GM19035 (cell line): ENCODE results near the gene DLGAP1.

Experiments
- ATAC-seq: cut with Tn5 transposase; IDR thresholded peaks from one replicate; pipeline ENCODE4 v1.9.1; 2021; ENCODE audit not compliant: unreplicated experiment

Gene DLGAP1

GRCh38 chr18:3793111-3793510, 662.0 kb downstream of the DLGAP1 start:
- ATAC-seq = no peak

GRCh38 chr18:3792711-3793110, 662.4 kb downstream of the DLGAP1 start:
- ATAC-seq = no peak

- ATAC-seq = no peak
Observed at GRCh38 chr18:3791238-3791637, 663.9 kb downstream of the DLGAP1 start.

- no peak for ATAC-seq
Observed at GRCh38 chr18:3790703-3791102, 664.4 kb downstream of the DLGAP1 start.

- ATAC-seq = no peak
Observed at GRCh38 chr18:3789525-3789924, 665.6 kb downstream of the DLGAP1 start.

GRCh38 chr18:3784949-3785348, 670.2 kb downstream of the DLGAP1 start:
- no peak for ATAC-seq

GRCh38 chr18:3782901-3783300, 672.2 kb downstream of the DLGAP1 start:
- ATAC-seq = no peak

GRCh38 chr18:3777719-3778118, 677.4 kb downstream of the DLGAP1 start:
- no peak for ATAC-seq

GRCh38 chr18:3777122-3777521, 678.0 kb downstream of the DLGAP1 start:
- ATAC-seq = no peak

- no peak for ATAC-seq
Observed at GRCh38 chr18:3775996-3776395, 679.1 kb downstream of the DLGAP1 start.

- ATAC-seq = no peak
Observed at GRCh38 chr18:3773303-3773702, 681.8 kb downstream of the DLGAP1 start.

GRCh38 chr18:3771121-3771971, 683.8 kb downstream of the DLGAP1 start:
- peak; percentile 98 for ATAC-seq

- no peak for ATAC-seq
Observed at GRCh38 chr18:3761266-3761665, 693.8 kb downstream of the DLGAP1 start.

GRCh38 chr18:3760741-3761140, 694.4 kb downstream of the DLGAP1 start:
- ATAC-seq = no peak

GRCh38 chr18:3759099-3759498, 696.0 kb downstream of the DLGAP1 start:
- no peak for ATAC-seq

- no peak for ATAC-seq
Observed at GRCh38 chr18:3758531-3758930, 696.6 kb downstream of the DLGAP1 start.

- ATAC-seq = no peak
Observed at GRCh38 chr18:3757361-3757760, 697.7 kb downstream of the DLGAP1 start.

- no peak for ATAC-seq
Observed at GRCh38 chr18:3753106-3753505, 702.0 kb downstream of the DLGAP1 start.

- ATAC-seq = no peak
Observed at GRCh38 chr18:3748086-3748485, 707.0 kb downstream of the DLGAP1 start.

GRCh38 chr18:3747176-3747973, 707.7 kb downstream of the DLGAP1 start:
- no peak for ATAC-seq

GRCh38 chr18:3742541-3742940, 712.6 kb downstream of the DLGAP1 start:
- ATAC-seq = no peak

GRCh38 chr18:3741333-3741732, 713.8 kb downstream of the DLGAP1 start:
- ATAC-seq = no peak
